HepG2 (cell line): ENCODE results near the gene NFKB2. TPM values are rescaled to one million over a fixed set of nuclear protein-coding genes. Genes with fewer than 3 reads are reported as not detected.

ENCODE experiments used
- ATF7 ChIP-seq, 2 experiments: fragments of 450-650 bp in 1 of 2; sonication (generic) in 1 of 2; formaldehyde crosslinking in 1 of 2; IDR thresholded peaks; 2 replicates each; pipeline versions ENCODE4 v1.4.0 to v1.6.1; 2016 to 2020; ENCODE audit warnings: antibody characterized with exemption in 1 of 2, mild to moderate bottlenecking in 1 of 2, missing genetic modification reagents in 1 of 2
- RXRA ChIP-seq: sonication (generic); formaldehyde crosslinking; IDR thresholded peaks from 2 replicates; pipeline ENCODE4 v1.5.1; 2020; ENCODE audit warnings: missing genetic modification reagents
- SRSF4 ChIP-seq: fragments of 200-400 bp; formaldehyde crosslinking; IDR thresholded peaks from one replicate; pipeline ENCODE4 v1.6.1; 2018; ENCODE audit warnings: mild to moderate bottlenecking, low read depth, low read length, moderate library complexity; ENCODE audit not compliant: poor library complexity, severe bottlenecking
- THAP11 ChIP-seq: IDR thresholded peaks from 2 replicates; pipeline ENCODE4 v1.6.1; 2016; ENCODE audit warnings: missing biosample characterization, missing genetic modification reagents
- ZNF24 ChIP-seq: fragments of 450-650 bp; IDR thresholded peaks from 2 replicates; pipeline ENCODE4 v1.6.1; 2017; ENCODE audit warnings: antibody characterized with exemption, mild to moderate bottlenecking
- ZNF605 ChIP-seq: sonication (generic); formaldehyde crosslinking; IDR thresholded peaks from 2 replicates; pipeline ENCODE4 v1.8.0; 2022; ENCODE audit warnings: mild to moderate bottlenecking, missing genetic modification reagents
- ZNF891 ChIP-seq: sonication (generic); formaldehyde crosslinking; IDR thresholded peaks from 2 replicates; pipeline ENCODE4 v1.5.0; 2020; ENCODE audit warnings: mild to moderate bottlenecking, missing genetic modification reagents
- polyA plus RNA-seq, 8 experiments: library from polyadenylated mRNA; depleted of rRNA in 3 of 8; stranded (reverse) in 7 of 8; unstranded in 1 of 8; fragments of >200 nt; fragmentation: Illumina TruSeq in 4 of 8; extraction: Trizol in 4 of 8; gene quantifications; 2 replicates each; pipeline versions ENCODE4 v1.2.1 to v1.2.3, GENCODE V29; 2011 to 2016; ENCODE audit warnings: low read depth in 4 of 8, missing spikeins in 1 of 8, mixed read lengths in 1 of 8; ENCODE audit not compliant: insufficient read depth in 1 of 8
- total RNA-seq, 5 experiments: library from RNA; depleted of rRNA; stranded (reverse); fragments of >200 nt; fragmentation: Illumina TruSeq; extraction: Trizol; gene quantifications; 2 replicates each; pipeline ENCODE4 v1.2.3, GENCODE V29; 2016; ENCODE audit warnings: low read depth in 1 of 5
- TF ChIP-seq, protein P1 (sequence below): IDR thresholded peaks from 2 replicates; pipeline ENCODE4 v1.6.1; 2016; ENCODE audit warnings: low read depth, missing genetic modification reagents, missing compliant biosample characterization
- TF ChIP-seq, protein P2 (sequence below): IDR thresholded peaks from 2 replicates; pipeline ENCODE4 v1.6.1; 2016; ENCODE audit warnings: missing compliant biosample characterization, missing genetic modification reagents, borderline replicate concordance
- TF ChIP-seq, protein P3 (sequence below): sonication (generic); formaldehyde crosslinking; IDR thresholded peaks from 2 replicates; pipeline ENCODE4 v1.8.0; 2022; ENCODE audit warnings: missing genetic modification reagents, low read depth, mild to moderate bottlenecking, borderline replicate concordance
- TF ChIP-seq, protein P4 (sequence below): sonication (generic); formaldehyde crosslinking; IDR thresholded peaks from 2 replicates; pipeline ENCODE4 v1.8.0; 2022; ENCODE audit warnings: mild to moderate bottlenecking, missing genetic modification reagents, borderline replicate concordance
- TF ChIP-seq, protein P5 (sequence below): IDR thresholded peaks from 2 replicates; pipeline ENCODE4 v1.6.1; 2012; ENCODE audit warnings: low read depth, low read length, improper control_type of control experiment
- TF ChIP-seq, protein P6 (sequence below): sonication (generic); formaldehyde crosslinking; IDR thresholded peaks from 2 replicates; pipeline ENCODE4 v1.5.0; 2020; ENCODE audit warnings: mild to moderate bottlenecking, missing genetic modification reagents

NFKB2 gene
- total and polyA plus RNA-seq, 2 of the 13 experiments (the other 11 are each of a cell fraction or from before 2014, with no cell fraction given), result 7.7 to 12.5 TPM

DNA sequence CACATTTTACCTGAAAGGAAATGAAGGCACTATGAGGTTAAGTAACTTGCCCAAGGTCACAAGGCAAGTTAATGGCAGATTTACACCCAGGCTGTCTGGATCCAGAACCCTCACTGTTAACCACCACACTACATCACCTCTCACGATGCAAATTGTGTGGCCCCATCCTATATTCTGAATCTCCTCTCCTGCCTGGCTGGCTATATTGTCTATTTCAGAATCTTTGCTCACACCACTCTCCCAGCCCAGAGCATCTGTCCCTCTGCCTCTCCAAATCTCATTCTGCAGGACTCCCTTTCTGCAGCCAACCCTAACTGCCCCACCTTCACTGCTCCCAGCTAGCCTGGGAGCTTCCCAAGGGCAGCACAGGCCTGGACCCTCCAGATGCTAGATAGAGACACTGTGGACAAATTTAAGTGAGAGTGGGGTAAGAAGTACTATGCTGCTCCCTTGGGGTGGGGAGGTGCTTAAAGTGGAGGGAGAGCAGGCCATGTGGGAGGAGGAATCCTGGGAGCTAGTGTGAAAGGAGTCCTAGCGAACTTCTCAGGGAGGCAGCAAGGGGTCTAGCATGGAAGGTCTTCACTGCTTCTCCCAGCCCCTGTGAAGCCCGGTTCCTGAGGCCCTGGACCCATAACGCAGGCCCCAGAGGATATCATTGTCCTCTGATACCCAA lies 36.1 kb downstream of the NFKB2 start (continued):
- TF ChIP-seq, protein P1, sequence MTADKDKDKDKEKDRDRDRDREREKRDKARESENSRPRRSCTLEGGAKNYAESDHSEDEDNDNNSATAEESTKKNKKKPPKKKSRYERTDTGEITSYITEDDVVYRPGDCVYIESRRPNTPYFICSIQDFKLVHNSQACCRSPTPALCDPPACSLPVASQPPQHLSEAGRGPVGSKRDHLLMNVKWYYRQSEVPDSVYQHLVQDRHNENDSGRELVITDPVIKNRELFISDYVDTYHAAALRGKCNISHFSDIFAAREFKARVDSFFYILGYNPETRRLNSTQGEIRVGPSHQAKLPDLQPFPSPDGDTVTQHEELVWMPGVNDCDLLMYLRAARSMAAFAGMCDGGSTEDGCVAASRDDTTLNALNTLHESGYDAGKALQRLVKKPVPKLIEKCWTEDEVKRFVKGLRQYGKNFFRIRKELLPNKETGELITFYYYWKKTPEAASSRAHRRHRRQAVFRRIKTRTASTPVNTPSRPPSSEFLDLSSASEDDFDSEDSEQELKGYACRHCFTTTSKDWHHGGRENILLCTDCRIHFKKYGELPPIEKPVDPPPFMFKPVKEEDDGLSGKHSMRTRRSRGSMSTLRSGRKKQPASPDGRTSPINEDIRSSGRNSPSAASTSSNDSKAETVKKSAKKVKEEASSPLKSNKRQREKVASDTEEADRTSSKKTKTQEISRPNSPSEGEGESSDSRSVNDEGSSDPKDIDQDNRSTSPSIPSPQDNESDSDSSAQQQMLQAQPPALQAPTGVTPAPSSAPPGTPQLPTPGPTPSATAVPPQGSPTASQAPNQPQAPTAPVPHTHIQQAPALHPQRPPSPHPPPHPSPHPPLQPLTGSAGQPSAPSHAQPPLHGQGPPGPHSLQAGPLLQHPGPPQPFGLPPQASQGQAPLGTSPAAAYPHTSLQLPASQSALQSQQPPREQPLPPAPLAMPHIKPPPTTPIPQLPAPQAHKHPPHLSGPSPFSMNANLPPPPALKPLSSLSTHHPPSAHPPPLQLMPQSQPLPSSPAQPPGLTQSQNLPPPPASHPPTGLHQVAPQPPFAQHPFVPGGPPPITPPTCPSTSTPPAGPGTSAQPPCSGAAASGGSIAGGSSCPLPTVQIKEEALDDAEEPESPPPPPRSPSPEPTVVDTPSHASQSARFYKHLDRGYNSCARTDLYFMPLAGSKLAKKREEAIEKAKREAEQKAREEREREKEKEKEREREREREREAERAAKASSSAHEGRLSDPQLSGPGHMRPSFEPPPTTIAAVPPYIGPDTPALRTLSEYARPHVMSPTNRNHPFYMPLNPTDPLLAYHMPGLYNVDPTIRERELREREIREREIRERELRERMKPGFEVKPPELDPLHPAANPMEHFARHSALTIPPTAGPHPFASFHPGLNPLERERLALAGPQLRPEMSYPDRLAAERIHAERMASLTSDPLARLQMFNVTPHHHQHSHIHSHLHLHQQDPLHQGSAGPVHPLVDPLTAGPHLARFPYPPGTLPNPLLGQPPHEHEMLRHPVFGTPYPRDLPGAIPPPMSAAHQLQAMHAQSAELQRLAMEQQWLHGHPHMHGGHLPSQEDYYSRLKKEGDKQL (CRISPR knock-in tag), result no peak
- TF ChIP-seq ATF7 (IDR thresholded peaks at IDR 0.05), result no peak
- TF ChIP-seq ATF7 (CRISPR knock-in tag; IDR thresholded peaks at IDR 0.05), result no peak
- peak; percentile 43; the same call in 1 of the 2 replicates for TF ChIP-seq ZNF605
- TF ChIP-seq, protein P2, sequence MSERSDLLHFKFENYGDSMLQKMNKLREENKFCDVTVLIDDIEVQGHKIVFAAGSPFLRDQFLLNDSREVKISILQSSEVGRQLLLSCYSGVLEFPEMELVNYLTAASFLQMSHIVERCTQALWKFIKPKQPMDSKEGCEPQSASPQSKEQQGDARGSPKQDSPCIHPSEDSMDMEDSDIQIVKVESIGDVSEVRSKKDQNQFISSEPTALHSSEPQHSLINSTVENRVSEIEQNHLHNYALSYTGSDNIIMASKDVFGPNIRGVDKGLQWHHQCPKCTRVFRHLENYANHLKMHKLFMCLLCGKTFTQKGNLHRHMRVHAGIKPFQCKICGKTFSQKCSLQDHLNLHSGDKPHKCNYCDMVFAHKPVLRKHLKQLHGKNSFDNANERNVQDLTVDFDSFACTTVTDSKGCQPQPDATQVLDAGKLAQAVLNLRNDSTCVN, result no peak
- no peak for TF ChIP-seq THAP11 (CRISPR knock-in tag)
- TF ChIP-seq, protein P3, sequence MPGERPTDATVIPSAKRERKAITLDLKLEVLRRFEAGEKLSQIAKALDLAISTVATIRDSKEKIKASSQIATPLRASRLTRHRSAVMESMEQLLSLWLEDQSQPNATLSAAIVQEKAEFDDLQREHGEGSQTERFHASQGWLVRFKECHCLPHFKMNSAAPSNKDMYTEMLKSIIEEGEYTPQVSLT (CRISPR knock-in tag), result no peak
- no peak for TF ChIP-seq ZNF891 (CRISPR knock-in tag)
- TF ChIP-seq, protein P4, sequence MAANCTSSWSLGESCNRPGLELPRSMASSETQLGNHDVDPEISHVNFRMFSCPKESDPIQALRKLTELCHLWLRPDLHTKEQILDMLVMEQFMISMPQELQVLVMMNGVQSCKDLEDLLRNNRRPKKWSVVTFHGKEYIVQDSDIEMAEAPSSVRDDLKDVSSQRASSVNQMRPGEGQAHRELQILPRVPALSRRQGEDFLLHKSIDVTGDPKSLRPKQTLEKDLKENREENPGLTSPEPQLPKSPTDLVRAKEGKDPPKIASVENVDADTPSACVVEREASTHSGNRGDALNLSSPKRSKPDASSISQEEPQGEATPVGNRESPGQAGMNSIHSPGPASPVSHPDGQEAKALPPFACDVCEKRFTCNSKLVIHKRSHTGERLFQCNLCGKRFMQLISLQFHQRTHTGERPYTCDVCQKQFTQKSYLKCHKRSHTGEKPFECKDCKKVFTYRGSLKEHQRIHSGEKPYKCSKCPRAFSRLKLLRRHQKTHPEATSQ (CRISPR knock-in tag), result 0 out of 2 replicates have a peak, but pooled peaks have one; percentile 6
- TF ChIP-seq, protein P5, sequence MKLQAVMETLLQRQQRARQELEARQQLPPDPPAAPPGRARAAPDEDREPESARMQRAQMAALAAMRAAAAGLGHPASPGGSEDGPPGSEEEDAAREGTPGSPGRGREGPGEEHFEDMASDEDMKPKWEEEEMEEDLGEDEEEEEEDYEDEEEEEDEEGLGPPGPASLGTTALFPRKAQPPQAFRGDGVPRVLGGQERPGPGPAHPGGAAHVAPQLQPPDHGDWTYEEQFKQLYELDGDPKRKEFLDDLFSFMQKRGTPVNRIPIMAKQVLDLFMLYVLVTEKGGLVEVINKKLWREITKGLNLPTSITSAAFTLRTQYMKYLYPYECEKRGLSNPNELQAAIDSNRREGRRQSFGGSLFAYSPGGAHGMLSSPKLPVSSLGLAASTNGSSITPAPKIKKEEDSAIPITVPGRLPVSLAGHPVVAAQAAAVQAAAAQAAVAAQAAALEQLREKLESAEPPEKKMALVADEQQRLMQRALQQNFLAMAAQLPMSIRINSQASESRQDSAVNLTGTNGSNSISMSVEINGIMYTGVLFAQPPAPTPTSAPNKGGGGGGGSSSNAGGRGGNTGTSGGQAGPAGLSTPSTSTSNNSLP, result no peak
- TF ChIP-seq, protein P6, sequence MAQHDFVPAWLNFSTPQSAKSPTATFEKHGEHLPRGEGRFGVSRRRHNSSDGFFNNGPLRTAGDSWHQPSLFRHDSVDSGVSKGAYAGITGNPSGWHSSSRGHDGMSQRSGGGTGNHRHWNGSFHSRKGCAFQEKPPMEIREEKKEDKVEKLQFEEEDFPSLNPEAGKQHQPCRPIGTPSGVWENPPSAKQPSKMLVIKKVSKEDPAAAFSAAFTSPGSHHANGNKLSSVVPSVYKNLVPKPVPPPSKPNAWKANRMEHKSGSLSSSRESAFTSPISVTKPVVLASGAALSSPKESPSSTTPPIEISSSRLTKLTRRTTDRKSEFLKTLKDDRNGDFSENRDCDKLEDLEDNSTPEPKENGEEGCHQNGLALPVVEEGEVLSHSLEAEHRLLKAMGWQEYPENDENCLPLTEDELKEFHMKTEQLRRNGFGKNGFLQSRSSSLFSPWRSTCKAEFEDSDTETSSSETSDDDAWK (CRISPR knock-in tag), result no peak
- no peak for TF ChIP-seq SRSF4
- 0 out of 2 replicates have a peak, but pooled peaks have one; percentile 4 for TF ChIP-seq RXRA
- TF ChIP-seq ZNF24, result no peak
- TF ChIP-seq, all 625 proteins: peak for 11
